HUDEP-2 (cell line): ENCODE data around the gene ELMO1.

ENCODE experiments used
- DNase-seq, 76 experiments: peaks; one replicate each; lab custom pipeline; 2025; ENCODE audit not compliant: unreplicated experiment in 76 of 76; lab: John Stamatoyannopoulos, UW

ELMO1 gene

GRCh38 chr7:36972140-36972518 lies 476.5 kb downstream of the ELMO1 start:
- DNase-seq = no peak

DNA sequence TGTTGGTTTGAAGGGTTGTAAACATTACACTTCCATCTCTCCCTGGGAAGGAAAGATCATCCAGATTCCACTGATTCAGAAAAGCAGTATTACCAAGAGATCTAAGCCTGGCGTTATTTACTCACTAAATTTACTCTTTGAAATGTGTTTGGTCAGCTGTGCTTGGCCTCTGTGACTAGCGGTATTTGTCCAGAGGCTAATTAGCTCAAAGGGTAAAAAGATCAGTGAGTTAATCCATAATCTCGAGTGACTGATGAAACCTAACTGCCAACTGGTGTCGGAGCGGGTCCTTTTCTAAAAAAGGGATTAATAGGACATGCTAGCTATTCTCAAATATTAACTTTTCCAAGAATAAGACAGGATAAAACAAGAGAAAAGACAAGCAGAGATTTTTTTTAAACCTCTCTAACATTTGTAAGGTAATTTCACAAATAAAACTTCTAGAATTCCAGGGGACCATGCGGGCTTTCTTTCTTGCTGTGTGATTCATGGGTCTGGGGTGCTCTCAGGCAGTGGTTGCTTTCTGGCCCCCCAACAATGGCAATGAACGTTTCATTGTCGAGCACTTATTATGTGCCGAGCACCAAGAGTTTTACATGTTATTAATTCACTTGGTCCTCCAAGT lies 477.0 kb downstream of the ELMO1 start:
- DNase-seq = no peak

GRCh38 chr7:36970551-36971514 lies 477.8 kb downstream of the ELMO1 start:
- DNase-seq = no peak

- DNase-seq = no peak
These were observed 479.3 kb downstream of the ELMO1 start for GRCh38 chr7:36969376-36969775.

DNA sequence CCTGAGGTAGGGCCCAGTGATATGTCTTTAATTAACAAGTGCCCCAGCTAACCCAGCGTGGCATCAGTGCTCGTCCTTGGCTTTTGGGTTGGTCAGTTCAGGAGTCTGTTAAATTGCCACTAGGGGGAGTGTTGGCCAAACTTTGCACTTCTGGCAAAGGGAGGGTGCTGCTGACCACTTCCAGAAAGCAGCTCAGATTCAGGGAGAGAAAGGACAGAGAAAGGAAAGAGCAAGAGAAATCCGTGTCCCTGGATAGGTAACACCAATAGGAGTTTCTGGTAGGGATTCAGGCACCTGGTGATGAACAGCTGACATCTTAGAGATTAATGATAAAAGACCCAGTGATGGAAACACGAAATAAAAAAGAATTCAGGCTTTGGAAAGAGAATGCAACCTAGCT lies 481.3 kb downstream of the ELMO1 start:
- DNase-seq = peak in 24 of 76 experiments; percentile 1 to 50 (median 24)

GRCh38 chr7:36966636-36967035 lies 482.0 kb downstream of the ELMO1 start:
- peak in 1 of 76 experiments; percentile 17 for DNase-seq

GRCh38 chr7:36966039-36966438 lies 482.6 kb downstream of the ELMO1 start:
- no peak for DNase-seq

DNA sequence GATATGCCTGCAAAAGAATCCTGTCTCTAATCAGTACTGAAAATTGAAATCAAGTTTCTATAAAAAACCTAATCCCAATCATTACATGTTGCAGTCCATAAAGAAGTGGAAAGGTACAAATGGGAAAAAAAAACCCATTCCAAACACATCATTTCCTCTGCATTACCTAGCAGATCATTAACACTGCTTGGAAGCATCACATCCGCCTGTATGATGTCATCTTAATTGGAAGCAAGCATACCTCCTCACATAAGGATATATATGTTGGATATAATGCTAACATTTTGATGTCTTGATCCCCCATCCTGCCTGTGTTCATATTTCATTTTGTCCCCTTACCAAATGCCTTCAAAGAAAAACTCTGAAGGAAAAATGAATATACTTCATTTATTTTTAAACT lies 483.0 kb downstream of the ELMO1 start:
- DNase-seq = no peak

- DNase-seq = no peak
These were observed 484.4 kb downstream of the ELMO1 start for GRCh38 chr7:36964297-36964696.

DNA sequence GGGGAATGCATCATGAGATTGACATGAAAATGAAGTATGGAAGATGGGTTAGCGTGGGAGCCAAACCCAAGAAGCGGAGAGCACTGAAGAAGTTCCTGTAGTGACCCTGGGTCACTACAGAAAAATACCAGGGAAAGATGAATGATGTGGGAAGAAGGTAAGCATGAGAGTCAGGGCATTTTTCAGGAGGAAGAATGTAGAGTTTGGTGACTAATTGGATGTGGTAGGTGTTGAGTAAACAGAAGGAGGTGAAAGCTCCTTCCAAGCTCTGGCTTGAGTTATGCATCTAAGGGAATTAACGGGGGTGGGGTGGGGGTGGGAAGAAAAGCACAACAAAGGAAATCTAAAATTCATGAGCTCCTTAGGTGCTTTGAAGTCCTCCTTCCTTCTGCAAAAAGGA lies 486.3 kb downstream of the ELMO1 start:
- DNase-seq = no peak

DNA sequence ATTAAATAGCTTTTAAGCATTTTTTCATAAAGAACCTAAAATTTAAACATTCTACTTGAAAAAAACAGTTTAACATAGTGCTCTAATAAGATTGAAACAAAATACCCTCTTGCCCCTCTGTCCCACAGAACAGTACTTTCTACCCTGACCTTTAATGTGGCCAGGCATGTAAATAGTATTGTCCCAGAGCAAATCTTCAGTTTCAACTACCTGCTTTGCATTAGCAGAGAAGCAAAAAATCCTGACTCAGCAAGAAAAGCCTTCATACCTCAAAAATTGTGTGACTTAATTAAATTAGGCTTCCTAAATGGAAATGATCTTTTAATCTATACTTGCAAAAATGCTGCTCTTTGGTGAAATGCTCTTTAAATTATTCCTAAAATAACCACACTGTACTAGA lies 487.0 kb downstream of the ELMO1 start:
- no peak for DNase-seq

DNA sequence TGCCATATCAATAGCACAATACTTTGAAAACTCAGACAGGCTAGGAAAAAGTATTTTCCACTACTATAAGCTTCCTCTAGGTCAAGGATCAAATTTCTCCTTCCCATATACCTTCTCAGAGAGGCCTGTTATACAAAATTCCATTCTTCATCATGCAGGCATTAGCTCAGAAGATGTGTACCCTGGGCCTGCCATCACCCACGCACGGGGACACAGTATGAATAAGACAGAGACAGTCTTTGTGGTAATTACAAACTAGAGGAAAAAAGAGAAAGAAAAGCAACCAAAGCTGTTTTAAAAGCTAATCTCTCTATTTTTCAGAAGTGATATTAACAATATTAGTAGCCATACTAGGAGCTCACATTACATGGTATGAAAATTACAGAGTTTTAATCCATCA lies 487.6 kb downstream of the ELMO1 start:
- no peak for DNase-seq

GRCh38 chr7:36960105-36960504 lies 488.6 kb downstream of the ELMO1 start:
- DNase-seq = no peak

DNA sequence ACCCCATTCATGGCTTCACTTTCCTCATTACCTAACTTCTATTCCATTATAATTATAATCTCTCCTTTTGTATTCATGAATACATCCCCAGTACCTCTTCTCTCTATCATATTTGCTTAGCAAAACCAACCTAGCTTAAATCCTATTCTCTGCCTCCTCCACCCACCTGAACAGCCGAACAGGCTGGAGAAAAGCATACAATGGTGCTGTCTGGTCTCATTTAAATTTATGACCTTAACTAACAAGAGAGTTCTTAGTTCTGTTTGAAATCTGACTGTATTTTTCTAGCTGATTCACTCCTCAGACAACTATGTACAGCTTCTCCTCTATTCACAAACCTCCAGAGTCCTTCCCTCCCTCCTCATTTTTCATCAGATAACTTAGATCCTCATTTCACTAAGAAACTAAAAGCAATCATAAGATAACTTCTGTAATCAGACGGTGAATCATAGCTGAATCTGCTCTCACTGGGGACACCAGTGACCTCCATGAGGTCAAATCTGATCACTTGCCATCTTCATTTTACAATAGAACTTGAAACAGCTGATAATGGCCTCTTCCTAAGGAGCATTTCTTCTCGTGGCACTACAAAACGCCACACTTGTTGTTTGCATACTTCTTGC lies 490.4 kb downstream of the ELMO1 start:
- no peak for DNase-seq

DNA sequence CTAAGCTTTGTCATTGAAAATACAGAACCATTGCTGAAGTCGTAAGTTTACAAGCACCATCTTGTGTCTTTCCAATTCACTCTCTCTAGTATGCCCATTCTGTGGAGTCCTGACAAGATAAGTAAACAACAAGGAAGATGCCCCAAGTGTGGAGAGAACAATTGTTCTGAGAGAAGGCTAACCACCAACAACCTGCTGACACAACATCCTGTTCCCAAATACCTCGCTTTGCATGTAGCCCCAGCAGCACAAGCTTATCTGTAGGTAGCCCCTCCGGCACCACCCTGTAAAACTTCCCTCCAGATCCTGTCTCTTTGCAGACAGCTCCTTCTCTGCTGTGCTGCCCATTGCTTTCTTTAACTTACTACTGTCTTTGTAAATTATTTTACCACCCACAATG lies 491.0 kb downstream of the ELMO1 start:
- DNase-seq = no peak

GRCh38 chr7:36956814-36957213 lies 491.9 kb downstream of the ELMO1 start:
- DNase-seq = no peak

- no peak for DNase-seq
These were observed 493.1 kb downstream of the ELMO1 start for GRCh38 chr7:36955456-36956129.

GRCh38 chr7:36951257-36951697 lies 497.4 kb downstream of the ELMO1 start:
- DNase-seq = no peak

DNA sequence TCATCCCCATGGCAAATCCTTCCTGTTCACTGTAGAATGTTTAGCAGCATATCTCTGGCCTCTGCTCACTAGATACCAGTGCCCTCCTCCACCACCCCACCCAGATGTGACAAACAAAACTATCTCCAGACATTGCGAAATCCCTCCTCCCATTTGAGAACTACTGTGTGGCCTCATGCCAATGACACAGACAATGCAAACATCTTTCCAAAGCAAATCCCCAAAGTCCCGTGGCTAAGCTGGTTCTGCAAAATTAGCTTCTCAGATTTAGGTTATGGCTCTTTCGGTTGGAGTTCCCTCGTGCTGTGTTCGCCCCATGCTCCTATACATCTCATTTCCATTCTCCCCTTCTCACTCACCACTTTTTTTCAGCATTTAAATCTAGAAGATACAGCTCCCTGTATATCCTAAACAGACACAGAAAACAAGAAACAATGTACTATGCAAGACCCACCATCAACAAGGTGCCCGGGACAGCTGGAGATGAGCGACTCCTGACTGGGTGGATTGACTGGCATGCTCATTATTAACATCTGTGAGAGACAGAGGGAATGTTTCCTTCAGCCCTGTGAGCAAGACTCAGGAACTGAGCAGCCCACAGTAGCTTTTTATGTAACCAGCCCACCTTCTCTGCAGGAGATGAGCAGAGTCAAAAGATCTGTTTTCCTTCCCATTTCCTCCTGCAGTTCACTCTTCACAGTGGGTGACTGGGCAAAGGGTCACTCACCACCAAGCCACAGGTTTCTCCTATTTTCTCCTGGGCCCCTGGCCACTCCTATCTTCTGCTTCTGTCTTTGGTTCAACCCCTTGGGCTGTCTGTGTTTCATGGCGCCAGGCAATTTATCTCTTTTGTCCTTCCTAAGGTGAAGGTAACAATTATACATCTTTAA lies 498.7 kb downstream of the ELMO1 start:
- DNase-seq = peak in 18 of 76 experiments; percentile 2 to 45 (median 13)

- no peak for DNase-seq
These were observed 502.3 kb downstream of the ELMO1 start for GRCh38 chr7:36946401-36946739.
